ENCODE results near the gene IPO13. TPM values are rescaled to one million over a fixed set of nuclear protein-coding genes. Genes with fewer than 3 reads are reported as not detected.

Gene IPO13
- total RNA-seq, 6 donors from 2014 or later = 16.9 to 46.1 (median 24.1) TPM

- Histone ChIP-seq H3K27me3 (no peaks in the 10 kb centered on the region), H3K4me1 (peaks cover 14 to 20% (median 15%) of the 10 kb centered on the region in 4 donors), H3K9me3 (no peaks in the 10 kb centered on the region), H3K27ac (peak within 1 kb of the TSS; percentile 74 to 85 (median 80)), H3K4me3 (peak within 1 kb of the TSS; percentile 66 to 82 (median 78)), H3K36me3 (no peaks in the 10 kb centered on the region)
- WGBS, 2 donors = 1% methylated on average over 19 to 47 of the region's 66 CpGs
- peak; percentile 93 to 96 for DNase-seq
- TF ChIP-seq POLR2AphosphoS5 (IDR thresholded peaks at IDR 0.05) (peak; percentile 8 to 50), EP300 (IDR thresholded peaks at IDR 0.05) (no peak), POLR2A (IDR thresholded peaks at IDR 0.05) (peak in 1 of 4 donors; percentile 60)
- TF ChIP-seq, protein P1, sequence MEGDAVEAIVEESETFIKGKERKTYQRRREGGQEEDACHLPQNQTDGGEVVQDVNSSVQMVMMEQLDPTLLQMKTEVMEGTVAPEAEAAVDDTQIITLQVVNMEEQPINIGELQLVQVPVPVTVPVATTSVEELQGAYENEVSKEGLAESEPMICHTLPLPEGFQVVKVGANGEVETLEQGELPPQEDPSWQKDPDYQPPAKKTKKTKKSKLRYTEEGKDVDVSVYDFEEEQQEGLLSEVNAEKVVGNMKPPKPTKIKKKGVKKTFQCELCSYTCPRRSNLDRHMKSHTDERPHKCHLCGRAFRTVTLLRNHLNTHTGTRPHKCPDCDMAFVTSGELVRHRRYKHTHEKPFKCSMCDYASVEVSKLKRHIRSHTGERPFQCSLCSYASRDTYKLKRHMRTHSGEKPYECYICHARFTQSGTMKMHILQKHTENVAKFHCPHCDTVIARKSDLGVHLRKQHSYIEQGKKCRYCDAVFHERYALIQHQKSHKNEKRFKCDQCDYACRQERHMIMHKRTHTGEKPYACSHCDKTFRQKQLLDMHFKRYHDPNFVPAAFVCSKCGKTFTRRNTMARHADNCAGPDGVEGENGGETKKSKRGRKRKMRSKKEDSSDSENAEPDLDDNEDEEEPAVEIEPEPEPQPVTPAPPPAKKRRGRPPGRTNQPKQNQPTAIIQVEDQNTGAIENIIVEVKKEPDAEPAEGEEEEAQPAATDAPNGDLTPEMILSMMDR (IDR thresholded peaks at IDR 0.05) = peak in 1 of 6 experiments; percentile 25
- peak; percentile 88 to 93 for ATAC-seq (ENCODE audit: low FRiP score in 2 of 2)
Observed at GRCh38 chr1:43991476-43992231, 44.9 kb downstream of the IPO13 start, which contains the start of gene CCDC24. Gene CCDC24, plus strand, starts transcription at chr1:43991599. Its CDS starts 280 bp downstream, at chr1:43991879.

GRCh38 chr1:43992232-43992995 is 45.7 kb downstream of the IPO13 start:
- ATAC-seq (ENCODE audit: low FRiP score in 2 of 2) = no peak

DNA sequence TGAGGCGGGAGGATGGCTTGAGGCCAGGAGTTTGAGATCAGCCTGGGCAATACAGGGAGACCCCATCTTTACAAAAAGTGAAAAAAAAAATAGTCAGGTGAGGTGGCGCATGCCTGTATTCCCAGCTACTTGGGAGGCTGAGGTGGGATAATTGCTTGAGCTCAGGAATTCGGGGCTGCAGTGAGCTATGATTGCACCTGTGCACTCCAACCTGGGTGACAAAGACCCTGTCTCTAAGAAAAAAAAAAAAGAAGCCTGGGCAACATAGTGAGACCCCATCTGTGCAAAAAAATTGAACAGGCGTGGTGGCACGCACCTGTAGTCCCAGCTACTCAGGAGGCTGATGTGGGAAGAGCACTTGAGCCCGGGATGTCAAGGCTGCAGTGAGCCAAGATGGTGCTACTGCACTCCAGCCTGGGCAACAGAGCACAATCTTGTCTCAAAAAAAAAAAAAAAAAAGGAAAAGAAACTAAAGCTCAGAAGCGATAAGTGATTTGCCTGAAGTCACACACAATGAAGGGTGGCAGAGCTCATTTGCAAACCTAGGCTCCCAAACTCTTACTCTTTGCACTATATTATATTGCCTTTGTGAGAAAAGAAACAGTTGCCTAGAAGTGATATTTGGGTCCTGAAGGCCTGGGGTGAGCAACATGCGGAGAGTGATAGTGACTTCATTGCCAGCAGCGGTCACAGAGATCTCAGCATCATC is 46.6 kb downstream of the IPO13 start:
- Histone ChIP-seq H3K4me3 (no peak overlapping the region), H3K27me3 (no peaks in the 10 kb centered on the region), H3K9me3 (no peaks in the 10 kb centered on the region), H3K27ac (no peak overlapping the region), H3K36me3 (no peaks in the 10 kb centered on the region), H3K4me1 (peaks cover 14 to 20% (median 15%) of the 10 kb centered on the region in 4 donors)
- ATAC-seq (ENCODE audit: low FRiP score in 2 of 2) = no peak
- DNase-seq = no peak
- TF ChIP-seq POLR2AphosphoS5 (IDR thresholded peaks at IDR 0.05) (no peak), POLR2A (IDR thresholded peaks at IDR 0.05) (no peak), EP300 (IDR thresholded peaks at IDR 0.05) (no peak)
- TF ChIP-seq, protein P1 (IDR thresholded peaks at IDR 0.05) = no peak
- WGBS, 2 donors = 89 to 95% methylated on average over 9 of the region's 9 CpGs

More at GRCh38 chr1:43992232-43992995, 45.7 kb downstream of the IPO13 start:
- H3K27ac ChIP-seq = peak overlapping the region; percentile 74 to 85 (median 80)
- H3K9me3 ChIP-seq = no peaks in the 10 kb centered on the region
- peak overlapping the region; percentile 66 to 82 (median 78) for H3K4me3 ChIP-seq
- H3K4me1 ChIP-seq = peaks cover 14 to 20% (median 15%) of the 10 kb centered on the region in 4 donors
- TF ChIP-seq EP300 (IDR thresholded peaks at IDR 0.05) (no peak), POLR2AphosphoS5 (IDR thresholded peaks at IDR 0.05) (no peak), POLR2A (IDR thresholded peaks at IDR 0.05) (no peak)
- TF ChIP-seq, protein P1 (IDR thresholded peaks at IDR 0.05) = no peak
- no peaks in the 10 kb centered on the region for H3K27me3 ChIP-seq
- H3K36me3 ChIP-seq = no peaks in the 10 kb centered on the region
- WGBS, 2 donors = 45% methylated on average over 10 to 11 of the region's 11 CpGs
- DNase-seq = no peak

DNA sequence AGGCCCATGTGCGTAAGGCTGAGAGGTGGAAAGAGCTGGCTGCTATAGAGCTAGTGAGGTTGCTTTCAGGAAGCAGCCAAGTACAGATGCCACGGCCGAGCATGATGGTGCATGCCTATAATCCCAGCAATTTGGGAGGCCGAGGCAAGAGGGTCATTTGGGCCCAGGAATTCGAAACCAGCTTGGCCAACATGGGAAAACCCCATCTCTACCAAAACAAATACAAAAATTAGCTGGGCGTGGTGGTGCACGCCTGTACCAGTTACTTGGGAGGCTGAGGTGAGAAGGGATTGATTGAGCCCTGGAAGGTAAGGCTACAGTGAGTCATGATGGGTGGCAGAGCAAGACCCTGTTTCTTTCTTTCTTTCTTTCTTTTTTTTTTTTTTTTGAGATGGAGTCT is 47.3 kb downstream of the IPO13 start:
- H3K9me3 ChIP-seq = no peaks in the 10 kb centered on the region

More for the DNA sequence above, 47.3 kb downstream of the IPO13 start:
- ATAC-seq (ENCODE audit: low FRiP score in 2 of 2) (no peak), DNase-seq (no peak)
- WGBS, 2 donors = 88% methylated on average over 7 of the region's 7 CpGs
- H3K27me3 ChIP-seq = no peaks in the 10 kb centered on the region
- TF ChIP-seq POLR2AphosphoS5 (IDR thresholded peaks at IDR 0.05) (no peak), POLR2A (IDR thresholded peaks at IDR 0.05) (no peak), EP300 (IDR thresholded peaks at IDR 0.05) (no peak)
- TF ChIP-seq, protein P1 (IDR thresholded peaks at IDR 0.05) = no peak
- H3K36me3 ChIP-seq = no peaks in the 10 kb centered on the region
- H3K4me3 ChIP-seq = no peak overlapping the region
- H3K4me1 ChIP-seq = peaks cover 14 to 20% (median 15%) of the 10 kb centered on the region in 4 donors
- no peak overlapping the region for H3K27ac ChIP-seq

Data from upper lobe of left lung (tissue), 6 donors.